ENCODE results near the gene SRL. TPM values are rescaled to one million over a fixed set of nuclear protein-coding genes. Genes with fewer than 3 reads are reported as not detected.

SRL gene
- total and polyA plus RNA-seq, 2 experiments from 2014 or later, result not detected

DNA sequence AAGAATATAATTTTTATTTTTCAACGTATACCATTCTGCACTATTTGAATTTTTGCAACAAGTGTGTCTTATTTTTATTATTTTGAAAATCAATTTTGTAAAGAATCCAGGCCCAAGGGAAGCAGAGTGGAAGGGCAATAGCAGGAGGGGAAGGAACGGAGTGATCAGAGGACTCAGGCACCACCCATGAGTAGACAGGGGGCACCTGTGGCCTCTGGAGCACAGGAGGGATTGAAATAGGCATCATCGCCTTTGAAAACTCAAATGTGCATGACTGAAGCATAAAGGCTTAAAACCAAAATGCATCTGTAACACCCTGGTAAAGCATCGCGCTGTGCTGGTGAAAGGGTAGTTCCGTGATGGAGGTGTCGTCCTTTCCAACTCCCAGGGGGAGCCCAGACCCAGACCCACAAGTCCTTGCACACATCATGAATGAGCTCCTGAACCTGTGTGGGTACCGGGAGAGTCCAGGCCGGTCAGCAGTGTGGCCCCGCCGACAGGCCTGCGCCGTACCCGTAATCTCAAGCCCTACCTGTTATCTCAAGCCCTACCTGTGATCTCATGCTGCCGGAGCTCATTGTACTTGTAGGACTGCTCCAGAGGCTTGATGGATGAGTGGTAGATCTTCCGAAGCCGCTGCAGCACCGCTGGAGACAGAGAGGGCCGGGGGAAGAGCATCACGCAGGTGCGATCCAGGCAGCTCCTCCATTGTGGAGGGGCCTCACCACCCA is 39.1 kb downstream of the SRL start:
- Histone ChIP-seq H3K9me2 (ENCODE audit: insufficient read depth) (no peaks in the 10 kb centered on the region), H3K27ac (ENCODE audit: low read depth) (no peak overlapping the region), H3K4me2 (no peak overlapping the region), H3K27me3 (ENCODE audit: insufficient read depth) (no peaks in the 10 kb centered on the region), H4K20me1 (replicated peaks; ENCODE audit: insufficient read depth) (no peaks in the 10 kb centered on the region), H2AFZ (0 out of 2 replicates have a peak overlapping the region, but pooled peaks have one; percentile 47), H3K4me3 (no peak overlapping the region), H3K79me2 (replicated peaks; ENCODE audit: insufficient read depth) (no peaks in the 10 kb centered on the region), H3K4me1 (ENCODE audit: insufficient read depth) (no peaks in the 10 kb centered on the region), H3K36me3 (ENCODE audit: insufficient read depth) (no peaks in the 10 kb centered on the region), H3F3A (replicated peaks; ENCODE audit: low read depth) (no peaks in the 10 kb centered on the region)
- Mint-ChIP-seq H3K4me3 (no peak overlapping the region), H3K27me3 (ENCODE audit: insufficient read depth, low read depth, poor library complexity) (peaks cover 11% of the 10 kb centered on the region), H3K9me3 (no peaks in the 10 kb centered on the region), H3K36me3 (ENCODE audit: low read depth) (no peaks in the 10 kb centered on the region), H3K4me1 (0 out of 3 replicates have a peak, but pooled peaks cover 3% of the 10 kb centered on the region), H3K27ac (no peak overlapping the region)
- DNase-seq (ENCODE audit: low spot score), result no peak
- no peak for TF ChIP-seq EZH2phosphoT487 (IDR thresholded peaks at IDR 0.05; ENCODE audit: unreplicated experiment)
- TF ChIP-seq, protein P1, sequence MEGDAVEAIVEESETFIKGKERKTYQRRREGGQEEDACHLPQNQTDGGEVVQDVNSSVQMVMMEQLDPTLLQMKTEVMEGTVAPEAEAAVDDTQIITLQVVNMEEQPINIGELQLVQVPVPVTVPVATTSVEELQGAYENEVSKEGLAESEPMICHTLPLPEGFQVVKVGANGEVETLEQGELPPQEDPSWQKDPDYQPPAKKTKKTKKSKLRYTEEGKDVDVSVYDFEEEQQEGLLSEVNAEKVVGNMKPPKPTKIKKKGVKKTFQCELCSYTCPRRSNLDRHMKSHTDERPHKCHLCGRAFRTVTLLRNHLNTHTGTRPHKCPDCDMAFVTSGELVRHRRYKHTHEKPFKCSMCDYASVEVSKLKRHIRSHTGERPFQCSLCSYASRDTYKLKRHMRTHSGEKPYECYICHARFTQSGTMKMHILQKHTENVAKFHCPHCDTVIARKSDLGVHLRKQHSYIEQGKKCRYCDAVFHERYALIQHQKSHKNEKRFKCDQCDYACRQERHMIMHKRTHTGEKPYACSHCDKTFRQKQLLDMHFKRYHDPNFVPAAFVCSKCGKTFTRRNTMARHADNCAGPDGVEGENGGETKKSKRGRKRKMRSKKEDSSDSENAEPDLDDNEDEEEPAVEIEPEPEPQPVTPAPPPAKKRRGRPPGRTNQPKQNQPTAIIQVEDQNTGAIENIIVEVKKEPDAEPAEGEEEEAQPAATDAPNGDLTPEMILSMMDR (conservative IDR thresholded peaks at IDR 0.05; ENCODE audit: low read depth in 2 of 2), result no peak
- TF ChIP-seq EZH2 (IDR thresholded peaks at IDR 0.05; ENCODE audit: low read depth, unreplicated experiment), result no peak
- TF ChIP-seq JUNB (IDR thresholded peaks at IDR 0.05; ENCODE audit: unreplicated experiment), result no peak
- no peak for TF ChIP-seq STAT1 (IDR thresholded peaks at IDR 0.05; ENCODE audit: unreplicated experiment)
- TF ChIP-seq, protein P2, sequence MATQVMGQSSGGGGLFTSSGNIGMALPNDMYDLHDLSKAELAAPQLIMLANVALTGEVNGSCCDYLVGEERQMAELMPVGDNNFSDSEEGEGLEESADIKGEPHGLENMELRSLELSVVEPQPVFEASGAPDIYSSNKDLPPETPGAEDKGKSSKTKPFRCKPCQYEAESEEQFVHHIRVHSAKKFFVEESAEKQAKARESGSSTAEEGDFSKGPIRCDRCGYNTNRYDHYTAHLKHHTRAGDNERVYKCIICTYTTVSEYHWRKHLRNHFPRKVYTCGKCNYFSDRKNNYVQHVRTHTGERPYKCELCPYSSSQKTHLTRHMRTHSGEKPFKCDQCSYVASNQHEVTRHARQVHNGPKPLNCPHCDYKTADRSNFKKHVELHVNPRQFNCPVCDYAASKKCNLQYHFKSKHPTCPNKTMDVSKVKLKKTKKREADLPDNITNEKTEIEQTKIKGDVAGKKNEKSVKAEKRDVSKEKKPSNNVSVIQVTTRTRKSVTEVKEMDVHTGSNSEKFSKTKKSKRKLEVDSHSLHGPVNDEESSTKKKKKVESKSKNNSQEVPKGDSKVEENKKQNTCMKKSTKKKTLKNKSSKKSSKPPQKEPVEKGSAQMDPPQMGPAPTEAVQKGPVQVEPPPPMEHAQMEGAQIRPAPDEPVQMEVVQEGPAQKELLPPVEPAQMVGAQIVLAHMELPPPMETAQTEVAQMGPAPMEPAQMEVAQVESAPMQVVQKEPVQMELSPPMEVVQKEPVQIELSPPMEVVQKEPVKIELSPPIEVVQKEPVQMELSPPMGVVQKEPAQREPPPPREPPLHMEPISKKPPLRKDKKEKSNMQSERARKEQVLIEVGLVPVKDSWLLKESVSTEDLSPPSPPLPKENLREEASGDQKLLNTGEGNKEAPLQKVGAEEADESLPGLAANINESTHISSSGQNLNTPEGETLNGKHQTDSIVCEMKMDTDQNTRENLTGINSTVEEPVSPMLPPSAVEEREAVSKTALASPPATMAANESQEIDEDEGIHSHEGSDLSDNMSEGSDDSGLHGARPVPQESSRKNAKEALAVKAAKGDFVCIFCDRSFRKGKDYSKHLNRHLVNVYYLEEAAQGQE (IDR thresholded peaks at IDR 0.05; ENCODE audit: unreplicated experiment), result no peak
- no peak for TF ChIP-seq NANOG (IDR thresholded peaks at IDR 0.05; ENCODE audit: borderline replicate concordance)
- TF ChIP-seq POLR2AphosphoS5 (IDR thresholded peaks at IDR 0.05; ENCODE audit: low read depth), result no peak
- TF ChIP-seq, protein P3, sequence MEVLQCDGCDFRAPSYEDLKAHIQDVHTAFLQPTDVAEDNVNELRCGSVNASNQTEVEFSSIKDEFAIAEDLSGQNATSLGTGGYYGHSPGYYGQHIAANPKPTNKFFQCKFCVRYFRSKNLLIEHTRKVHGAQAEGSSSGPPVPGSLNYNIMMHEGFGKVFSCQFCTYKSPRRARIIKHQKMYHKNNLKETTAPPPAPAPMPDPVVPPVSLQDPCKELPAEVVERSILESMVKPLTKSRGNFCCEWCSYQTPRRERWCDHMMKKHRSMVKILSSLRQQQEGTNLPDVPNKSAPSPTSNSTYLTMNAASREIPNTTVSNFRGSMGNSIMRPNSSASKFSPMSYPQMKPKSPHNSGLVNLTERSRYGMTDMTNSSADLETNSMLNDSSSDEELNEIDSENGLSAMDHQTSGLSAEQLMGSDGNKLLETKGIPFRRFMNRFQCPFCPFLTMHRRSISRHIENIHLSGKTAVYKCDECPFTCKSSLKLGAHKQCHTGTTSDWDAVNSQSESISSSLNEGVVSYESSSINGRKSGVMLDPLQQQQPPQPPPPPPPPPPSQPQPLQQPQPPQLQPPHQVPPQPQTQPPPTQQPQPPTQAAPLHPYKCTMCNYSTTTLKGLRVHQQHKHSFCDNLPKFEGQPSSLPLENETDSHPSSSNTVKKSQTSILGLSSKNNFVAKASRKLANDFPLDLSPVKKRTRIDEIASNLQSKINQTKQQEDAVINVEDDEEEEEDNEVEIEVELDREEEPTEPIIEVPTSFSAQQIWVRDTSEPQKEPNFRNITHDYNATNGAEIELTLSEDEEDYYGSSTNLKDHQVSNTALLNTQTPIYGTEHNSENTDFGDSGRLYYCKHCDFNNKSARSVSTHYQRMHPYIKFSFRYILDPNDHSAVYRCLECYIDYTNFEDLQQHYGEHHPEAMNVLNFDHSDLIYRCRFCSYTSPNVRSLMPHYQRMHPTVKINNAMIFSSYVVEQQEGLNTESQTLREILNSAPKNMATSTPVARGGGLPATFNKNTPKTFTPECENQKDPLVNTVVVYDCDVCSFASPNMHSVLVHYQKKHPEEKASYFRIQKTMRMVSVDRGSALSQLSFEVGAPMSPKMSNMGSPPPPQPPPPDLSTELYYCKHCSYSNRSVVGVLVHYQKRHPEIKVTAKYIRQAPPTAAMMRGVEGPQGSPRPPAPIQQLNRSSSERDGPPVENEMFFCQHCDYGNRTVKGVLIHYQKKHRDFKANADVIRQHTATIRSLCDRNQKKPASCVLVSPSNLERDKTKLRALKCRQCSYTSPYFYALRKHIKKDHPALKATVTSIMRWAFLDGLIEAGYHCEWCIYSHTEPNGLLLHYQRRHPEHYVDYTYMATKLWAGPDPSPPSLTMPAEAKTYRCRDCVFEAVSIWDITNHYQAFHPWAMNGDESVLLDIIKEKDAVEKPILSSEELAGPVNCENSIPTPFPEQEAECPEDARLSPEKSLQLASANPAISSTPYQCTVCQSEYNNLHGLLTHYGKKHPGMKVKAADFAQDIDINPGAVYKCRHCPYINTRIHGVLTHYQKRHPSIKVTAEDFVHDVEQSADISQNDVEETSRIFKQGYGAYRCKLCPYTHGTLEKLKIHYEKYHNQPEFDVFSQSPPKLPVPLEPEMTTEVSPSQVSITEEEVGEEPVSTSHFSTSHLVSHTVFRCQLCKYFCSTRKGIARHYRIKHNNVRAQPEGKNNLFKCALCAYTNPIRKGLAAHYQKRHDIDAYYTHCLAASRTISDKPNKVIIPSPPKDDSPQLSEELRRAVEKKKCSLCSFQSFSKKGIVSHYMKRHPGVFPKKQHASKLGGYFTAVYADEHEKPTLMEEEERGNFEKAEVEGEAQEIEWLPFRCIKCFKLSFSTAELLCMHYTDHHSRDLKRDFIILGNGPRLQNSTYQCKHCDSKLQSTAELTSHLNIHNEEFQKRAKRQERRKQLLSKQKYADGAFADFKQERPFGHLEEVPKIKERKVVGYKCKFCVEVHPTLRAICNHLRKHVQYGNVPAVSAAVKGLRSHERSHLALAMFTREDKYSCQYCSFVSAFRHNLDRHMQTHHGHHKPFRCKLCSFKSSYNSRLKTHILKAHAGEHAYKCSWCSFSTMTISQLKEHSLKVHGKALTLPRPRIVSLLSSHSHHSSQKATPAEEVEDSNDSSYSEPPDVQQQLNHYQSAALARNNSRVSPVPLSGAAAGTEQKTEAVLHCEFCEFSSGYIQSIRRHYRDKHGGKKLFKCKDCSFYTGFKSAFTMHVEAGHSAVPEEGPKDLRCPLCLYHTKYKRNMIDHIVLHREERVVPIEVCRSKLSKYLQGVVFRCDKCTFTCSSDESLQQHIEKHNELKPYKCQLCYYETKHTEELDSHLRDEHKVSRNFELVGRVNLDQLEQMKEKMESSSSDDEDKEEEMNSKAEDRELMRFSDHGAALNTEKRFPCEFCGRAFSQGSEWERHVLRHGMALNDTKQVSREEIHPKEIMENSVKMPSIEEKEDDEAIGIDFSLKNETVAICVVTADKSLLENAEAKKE (CRISPR knock-in tag; IDR thresholded peaks at IDR 0.05), result no peak
- no peak for TF ChIP-seq ZNF114 (CRISPR knock-in tag; IDR thresholded peaks at IDR 0.05)
- TF ChIP-seq, protein P4, sequence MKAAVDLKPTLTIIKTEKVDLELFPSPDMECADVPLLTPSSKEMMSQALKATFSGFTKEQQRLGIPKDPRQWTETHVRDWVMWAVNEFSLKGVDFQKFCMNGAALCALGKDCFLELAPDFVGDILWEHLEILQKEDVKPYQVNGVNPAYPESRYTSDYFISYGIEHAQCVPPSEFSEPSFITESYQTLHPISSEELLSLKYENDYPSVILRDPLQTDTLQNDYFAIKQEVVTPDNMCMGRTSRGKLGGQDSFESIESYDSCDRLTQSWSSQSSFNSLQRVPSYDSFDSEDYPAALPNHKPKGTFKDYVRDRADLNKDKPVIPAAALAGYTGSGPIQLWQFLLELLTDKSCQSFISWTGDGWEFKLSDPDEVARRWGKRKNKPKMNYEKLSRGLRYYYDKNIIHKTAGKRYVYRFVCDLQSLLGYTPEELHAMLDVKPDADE (IDR thresholded peaks at IDR 0.05), result no peak
- no peak for TF ChIP-seq CREB1 (CRISPR knock-in tag; IDR thresholded peaks at IDR 0.05; ENCODE audit: low read depth)
- TF ChIP-seq ZNF331 (CRISPR knock-in tag; IDR thresholded peaks at IDR 0.05; ENCODE audit: low read depth), result no peak
- ATAC-seq, result no peak; the same call in 1 of the 3 replicates

Data from GM23338 (cell line).